Activated effector memory CD4-positive, alpha-beta T cell treated with Interleukin-2 at 50 U/mL for 16 hours (primary cell): Measurements from ENCODE around the gene RIOK1.
"Not testable (repeated sequence)": the region's sequence is repeated elsewhere in the genome, so short reads cannot be mapped to it uniquely, and the experiment has no call there.

Experiments
- DNase-seq: peaks from one replicate; pipeline ENCODE4 v3.0.0-alpha.2; 2020

Gene RIOK1

GRCh38 chr6:7442467-7442866 lies 52.9 kb downstream of the RIOK1 start:
- no peak for DNase-seq

GRCh38 chr6:7445101-7445500 lies 55.5 kb downstream of the RIOK1 start:
- DNase-seq: no peak

DNA sequence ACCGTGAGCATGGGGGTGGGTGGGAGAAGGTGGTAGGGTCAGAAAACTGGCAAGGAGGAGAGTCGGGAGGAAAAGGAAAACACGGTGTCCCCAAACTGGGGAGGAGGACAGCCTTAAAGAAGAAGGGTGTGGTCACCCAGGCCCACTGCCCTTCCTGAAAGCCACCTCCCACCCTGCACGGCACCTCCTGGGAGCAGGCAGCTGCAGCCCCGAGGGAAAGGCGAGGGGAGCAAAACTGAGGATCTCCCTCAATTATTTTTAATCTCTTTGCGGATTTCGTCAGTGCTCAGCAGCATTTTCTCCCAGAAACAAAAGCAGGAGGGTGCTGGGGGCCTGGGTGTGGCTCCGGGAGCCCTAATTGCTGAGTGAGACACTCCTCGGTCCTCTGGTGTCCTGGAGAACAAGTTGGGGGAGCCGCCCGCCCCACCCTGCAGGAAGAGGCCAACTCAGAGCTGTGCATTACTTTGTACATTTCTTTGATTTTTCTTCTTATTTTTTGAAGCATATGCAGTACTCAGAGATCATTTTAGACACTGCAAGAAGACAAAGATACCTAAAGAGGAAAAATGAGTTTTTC lies 56.4 kb downstream of the RIOK1 start:
- DNase-seq: no peak

- no peak for DNase-seq
Measured at GRCh38 chr6:7446619-7447325, 57.2 kb downstream of the RIOK1 start.

- no peak for DNase-seq
Measured at GRCh38 chr6:7448232-7448631, 58.6 kb downstream of the RIOK1 start.

- DNase-seq: no peak
Measured at GRCh38 chr6:7449018-7449417, 59.4 kb downstream of the RIOK1 start.

DNA sequence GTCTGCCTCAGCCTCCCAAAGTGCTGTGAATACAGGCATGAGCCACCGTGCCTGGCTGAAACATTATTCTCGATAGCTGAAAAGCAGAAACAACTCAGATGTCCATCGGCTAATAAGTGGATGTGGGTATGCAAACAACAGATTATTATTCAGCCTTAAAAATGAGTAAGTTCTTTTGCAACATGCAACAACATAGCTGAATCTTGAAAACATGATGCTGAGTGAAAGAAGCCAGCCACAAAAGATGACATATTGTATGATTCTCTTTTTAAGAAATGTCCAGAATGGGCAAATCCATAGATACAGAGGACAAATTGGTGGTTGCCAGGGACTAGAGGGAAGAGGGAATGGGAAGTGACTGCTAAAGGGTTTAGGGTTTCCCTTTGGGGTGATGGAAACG lies 61.7 kb downstream of the RIOK1 start:
- DNase-seq: no peak

DNA sequence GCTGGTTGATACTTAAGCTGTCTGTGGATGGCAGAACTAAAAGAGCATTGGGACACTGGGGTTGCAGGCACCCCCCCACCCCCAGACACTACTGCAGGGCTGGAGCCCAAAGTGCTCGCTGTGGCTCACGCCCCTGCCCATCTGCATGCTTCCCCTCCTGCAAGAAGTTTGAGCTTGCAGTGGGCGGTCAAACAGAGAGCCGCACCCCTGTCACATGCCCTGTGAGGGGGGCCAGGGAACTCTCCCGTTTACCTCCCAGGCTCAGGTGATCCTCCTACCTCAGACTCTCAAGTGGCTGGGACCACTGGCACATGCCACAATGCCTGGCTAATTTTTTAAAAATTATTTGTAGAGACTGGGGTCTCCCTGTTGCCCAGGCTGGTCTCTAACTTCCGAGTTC lies 63.3 kb downstream of the RIOK1 start:
- no peak for DNase-seq

- no peak for DNase-seq
Measured at GRCh38 chr6:7454696-7455358, 65.2 kb downstream of the RIOK1 start.

DNA sequence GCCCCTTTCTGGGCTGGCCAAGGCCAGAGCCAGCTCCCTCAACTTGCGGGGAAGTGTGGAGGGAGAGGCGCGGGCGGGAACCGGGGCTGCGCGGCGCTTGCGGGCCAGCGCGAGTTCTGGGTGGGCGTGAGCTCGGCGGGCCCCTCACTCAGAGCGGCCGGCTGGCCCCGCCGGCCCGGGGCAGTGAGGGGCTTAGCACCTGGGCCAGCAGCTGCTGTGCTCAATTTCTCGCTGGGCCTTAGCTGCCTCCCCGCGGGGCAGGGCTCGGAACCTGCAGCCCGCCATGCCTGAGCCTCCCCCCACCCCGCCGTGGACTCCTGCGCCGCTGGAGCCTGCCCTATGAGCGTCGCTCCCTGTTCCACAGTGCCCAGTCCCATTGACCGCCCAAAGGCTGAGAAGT lies 66.7 kb downstream of the RIOK1 start:
- DNase-seq: not testable (repeated sequence)

DNA sequence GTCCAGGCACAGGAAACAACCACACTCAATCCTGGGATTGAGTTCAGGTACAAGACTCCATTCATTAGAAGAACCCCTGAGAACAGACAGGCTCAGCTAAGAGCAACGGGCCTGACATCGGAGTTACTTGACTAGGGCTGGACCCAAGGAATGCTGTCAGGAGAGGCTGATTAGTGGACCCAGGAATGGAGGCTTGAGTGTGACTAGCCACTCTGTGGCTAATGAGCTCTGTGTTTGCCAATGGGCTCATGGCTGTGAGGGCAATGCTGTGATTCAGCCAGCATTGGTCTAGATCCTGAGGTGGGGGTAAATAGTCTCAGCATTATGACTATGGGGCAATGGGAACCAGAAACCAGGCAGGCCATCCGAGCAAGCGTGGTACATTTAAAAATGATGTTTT lies 71.8 kb downstream of the RIOK1 start:
- DNase-seq: no peak

DNA sequence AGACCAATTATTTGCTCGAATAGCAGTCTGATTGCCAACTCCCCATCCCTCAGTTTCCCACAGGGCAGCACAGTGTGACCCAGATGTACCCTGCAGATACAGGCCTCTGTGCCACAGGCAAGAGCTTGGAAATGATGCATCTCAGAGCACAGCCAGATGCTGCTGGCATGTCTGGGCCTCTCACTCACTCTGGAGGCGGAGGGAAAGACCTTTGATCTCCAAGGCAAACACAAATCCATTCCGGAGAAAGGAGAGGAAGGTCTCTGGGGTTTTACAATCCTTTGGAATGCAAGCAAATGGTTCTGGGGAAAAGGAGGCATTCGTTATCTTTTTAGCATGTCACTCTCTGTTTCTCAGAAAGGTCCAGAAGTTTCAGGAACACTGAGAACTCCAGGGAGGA lies 74.2 kb downstream of the RIOK1 start:
- no peak for DNase-seq

DNA sequence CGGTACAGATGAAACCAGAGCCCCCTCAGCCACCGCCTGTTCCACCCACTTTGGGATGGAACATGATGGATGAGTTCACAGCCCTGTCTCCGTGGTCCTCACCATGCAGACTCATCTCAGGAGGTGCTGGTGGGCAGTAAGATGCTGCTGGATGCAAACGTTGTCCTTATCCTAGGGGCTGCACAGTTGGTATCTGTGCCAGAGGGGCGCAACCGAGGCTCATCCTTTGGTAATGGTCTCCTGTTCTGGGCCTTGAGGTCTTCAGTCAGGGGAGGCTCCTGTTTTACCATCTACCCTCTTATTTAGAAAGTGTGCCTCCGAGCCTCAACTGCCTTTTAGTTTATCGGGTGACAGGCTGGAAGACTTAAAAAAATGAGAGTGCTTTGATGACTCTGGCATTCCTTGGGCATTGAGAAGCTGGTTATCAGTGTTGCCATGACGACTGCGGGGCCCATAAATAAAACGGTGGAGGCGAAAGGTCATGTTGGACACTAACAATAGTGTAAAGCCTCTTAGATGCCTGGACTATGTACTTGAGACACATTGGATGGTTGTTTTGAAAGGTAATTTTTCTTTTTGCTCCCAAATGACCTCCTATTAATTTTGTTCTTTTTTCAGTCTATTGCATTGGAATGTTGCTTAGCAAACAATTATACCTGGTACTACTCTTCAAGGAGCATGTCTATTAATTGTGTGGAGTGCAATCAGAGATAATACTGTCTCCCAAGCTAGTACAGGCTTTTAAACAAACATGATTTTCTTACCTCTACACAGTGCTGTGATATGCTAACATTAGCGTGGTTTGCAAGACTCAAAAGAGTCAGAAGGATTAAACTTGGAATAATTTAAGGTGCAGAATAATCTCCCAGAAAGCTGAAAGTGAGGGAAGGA lies 77.6 kb downstream of the RIOK1 start:
- no peak for DNase-seq
